HG03066 (cell line): ENCODE data around the gene MYO1A.
"Not testable (repeated sequence)": the region's sequence is repeated elsewhere in the genome, so short reads cannot be mapped to it uniquely, and the experiment has no call there.

Source experiments
- ATAC-seq: cut with Tn5 transposase; IDR thresholded peaks from one replicate; pipeline ENCODE4 v1.9.1; 2021; ENCODE audit warnings: low read depth; ENCODE audit not compliant: unreplicated experiment

Gene MYO1A

DNA sequence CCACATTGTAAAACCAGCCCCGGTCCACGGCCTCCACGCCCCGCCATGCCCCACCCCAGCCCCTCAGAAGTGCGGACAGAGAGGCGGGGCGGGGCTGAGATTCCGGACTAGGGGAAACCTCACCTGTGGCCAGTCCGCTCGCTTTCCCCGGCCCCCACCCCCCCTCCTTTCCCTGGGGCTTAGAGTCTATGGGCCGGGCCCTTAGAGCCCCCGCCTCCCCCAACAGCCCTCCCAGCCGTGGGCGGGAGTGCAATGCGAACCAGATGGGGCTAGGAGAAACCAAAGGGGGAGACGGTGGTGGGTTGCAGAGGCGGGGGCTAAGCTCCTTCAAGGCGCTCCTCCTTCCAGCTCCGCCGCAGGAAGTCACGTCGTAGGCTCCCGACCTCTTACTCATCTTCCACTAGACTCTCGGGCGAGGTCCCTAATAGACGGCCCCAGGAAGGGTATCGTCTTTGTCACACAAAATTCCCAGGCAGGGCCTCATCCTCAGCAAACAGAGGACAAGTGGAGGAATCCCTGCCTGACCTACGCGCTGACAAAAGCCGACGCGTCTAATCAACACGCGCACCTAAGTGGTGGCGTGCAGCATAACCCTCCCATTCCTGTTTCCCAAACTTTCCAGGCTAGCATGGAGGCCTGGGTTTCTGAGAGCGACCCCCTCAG, 37.9 kb upstream of the MYO1A start:
- ATAC-seq: peak; percentile 47

DNA sequence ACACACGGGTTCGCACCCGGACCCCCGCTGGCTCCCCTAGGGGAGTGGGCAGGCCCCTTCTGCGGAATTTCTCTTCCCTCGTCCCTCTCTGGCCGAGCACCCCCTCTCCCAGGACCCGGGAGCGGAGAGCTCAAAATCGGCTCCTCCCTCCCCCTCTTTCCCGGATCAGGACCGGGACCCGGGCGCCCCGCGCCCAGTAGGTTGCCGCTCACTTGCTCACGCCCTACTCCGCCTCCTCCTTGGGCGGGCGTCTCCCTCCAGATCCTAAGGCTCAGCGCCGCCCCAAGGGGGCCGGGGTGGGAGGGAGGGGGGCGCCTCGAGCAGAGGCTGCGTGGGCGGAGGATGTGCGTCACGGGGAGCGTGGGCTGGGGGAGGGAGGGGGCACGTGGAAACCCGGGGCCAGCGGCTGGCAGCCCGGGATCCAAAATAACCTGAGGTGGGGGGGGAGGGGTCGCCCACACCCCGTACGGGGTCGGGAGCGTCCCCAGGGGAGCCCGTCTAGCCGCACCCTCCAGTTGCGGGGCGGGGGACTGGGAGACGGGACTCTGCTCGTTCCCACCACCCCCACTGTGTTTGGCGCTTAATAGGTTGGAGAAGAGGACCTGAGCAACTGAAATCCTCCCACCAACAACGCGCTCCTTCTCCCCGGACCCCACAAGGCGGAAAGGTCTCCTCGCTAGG, 37.2 kb upstream of the MYO1A start:
- ATAC-seq: peak; percentile 35

DNA sequence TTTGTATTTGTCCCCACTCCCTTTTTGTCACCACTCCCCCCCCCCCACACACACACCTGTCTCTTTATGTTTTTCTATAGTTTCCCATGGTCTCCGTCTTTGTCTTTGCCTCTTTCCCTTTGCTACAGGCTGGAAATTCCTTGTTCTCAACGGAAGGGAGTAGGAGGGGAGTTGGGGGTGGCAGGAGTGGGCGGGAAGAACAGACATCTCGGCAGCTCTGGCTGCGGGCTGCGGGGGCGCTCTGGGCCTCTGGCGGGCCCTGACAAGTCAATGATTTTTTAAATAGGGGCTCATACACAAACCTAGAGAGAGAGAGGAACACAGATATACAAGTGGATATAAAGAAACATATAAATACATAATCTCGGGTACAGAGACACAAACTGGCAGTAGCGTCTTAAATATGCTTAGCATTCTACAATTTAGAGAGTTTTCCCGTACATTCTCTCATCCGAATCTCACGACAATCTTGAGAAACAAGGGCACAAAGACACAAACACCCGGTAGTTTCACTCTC, 36.6 kb upstream of the MYO1A start:
- no peak for ATAC-seq

DNA sequence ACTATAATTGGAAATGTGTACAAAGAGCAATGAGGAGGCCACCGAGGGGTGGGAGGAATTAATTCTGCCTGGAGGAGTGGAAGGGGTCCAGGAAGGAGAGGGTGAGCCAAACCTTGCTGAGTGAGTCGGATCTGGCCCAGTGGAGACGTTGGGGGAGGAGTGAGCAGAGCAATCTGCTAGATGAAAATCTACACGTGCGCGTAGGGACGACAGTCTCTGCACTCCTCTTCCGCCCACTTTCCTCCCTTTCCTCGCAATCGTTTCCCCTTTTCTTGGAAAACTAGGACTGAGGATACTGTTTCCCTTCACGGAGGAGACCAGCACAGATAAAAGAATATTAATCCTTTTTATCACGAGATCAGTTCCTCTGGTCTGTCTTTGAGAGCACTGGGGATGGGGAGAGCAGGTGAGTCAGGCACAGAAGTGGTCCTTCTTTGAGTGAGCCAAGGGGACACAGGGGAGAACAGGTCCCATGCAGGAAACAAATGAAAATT, 36.1 kb upstream of the MYO1A start:
- ATAC-seq: no peak

DNA sequence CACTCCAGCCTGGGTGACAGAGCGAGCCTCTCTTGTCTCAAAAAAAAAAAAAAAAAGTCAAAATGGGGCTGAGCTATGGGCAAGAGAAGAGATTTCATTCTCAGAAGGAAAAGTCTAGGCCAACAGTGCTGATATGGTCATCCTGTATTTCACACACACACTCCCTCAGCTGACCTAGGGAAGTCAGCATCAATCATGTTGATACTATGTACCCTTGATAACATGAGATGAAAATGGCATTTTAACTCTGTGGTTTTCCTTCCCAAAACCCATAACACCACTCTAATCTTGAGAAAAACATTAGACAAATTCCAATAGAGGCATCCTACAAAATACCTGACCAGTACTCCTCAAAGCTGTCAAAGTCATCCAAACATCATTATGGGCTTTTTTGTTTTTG, 30.9 kb upstream of the MYO1A start:
- ATAC-seq: no peak

DNA sequence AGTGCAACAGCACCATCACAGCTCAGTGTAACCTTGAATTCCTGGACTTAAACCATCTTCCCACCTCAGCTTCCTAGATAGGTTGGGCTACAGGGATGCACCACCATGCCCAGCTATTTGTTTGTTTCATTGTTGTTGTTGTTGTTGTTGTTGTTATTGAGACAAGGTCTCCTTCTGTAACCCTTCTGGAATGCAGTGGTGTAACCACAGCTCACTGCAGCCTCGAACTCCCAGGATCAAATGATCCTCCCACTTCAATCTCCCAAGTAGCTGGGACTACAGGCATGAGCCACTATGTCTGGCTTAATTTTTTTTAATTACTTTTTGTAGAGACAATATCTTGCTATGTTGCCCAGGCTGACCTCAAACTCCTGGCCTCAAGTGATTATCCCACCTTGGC, 29.9 kb upstream of the MYO1A start:
- no peak for ATAC-seq

DNA sequence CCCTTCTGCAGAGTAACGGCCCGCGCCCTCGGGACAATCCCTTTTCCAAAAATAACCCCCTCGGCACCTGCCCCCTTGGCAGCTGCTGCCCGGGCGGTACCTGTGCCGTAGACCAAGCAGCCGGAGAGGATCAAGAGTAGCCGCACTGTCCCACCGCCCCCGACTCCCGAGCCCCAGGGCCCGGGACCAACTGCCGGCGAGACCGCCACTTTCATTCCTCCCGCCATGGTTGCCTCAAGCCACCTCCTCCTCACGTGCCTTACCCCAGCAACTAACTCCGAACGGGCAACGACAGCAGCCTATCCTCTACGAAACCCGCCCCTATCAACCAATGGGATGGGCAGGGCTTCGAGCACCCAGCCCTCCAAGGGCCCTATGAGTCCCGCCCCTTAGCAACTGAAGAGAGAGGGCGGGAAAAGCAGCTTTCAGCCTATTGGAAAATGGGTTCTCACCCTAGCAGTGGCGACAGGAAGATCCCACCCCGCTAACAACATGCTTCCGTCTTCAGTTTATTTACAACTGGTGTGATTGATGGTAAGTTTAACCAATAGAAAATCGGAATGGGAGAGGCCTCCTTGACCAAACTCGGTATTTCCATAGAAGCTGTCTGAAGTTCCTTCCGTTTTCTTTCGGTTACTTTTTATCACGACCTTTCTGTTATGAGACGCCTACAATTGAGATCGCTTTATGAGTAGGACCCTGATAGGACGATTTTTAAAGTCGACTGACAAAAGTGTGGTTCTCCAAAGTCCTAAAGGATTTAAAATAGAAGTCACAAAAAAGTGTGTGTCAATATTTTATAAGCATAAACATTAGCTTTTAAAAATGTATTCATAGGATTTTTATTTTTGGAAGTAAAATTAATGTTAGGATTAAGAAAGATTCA, 28.8 kb upstream of the MYO1A start, which contains the start of gene NEMP1:
Gene NEMP1 (minus strand): TSS at position 273 of the 886 bp plus-strand sequence. CDS start 46 bp downstream, at position 227.
- peak; percentile 98 for ATAC-seq

DNA sequence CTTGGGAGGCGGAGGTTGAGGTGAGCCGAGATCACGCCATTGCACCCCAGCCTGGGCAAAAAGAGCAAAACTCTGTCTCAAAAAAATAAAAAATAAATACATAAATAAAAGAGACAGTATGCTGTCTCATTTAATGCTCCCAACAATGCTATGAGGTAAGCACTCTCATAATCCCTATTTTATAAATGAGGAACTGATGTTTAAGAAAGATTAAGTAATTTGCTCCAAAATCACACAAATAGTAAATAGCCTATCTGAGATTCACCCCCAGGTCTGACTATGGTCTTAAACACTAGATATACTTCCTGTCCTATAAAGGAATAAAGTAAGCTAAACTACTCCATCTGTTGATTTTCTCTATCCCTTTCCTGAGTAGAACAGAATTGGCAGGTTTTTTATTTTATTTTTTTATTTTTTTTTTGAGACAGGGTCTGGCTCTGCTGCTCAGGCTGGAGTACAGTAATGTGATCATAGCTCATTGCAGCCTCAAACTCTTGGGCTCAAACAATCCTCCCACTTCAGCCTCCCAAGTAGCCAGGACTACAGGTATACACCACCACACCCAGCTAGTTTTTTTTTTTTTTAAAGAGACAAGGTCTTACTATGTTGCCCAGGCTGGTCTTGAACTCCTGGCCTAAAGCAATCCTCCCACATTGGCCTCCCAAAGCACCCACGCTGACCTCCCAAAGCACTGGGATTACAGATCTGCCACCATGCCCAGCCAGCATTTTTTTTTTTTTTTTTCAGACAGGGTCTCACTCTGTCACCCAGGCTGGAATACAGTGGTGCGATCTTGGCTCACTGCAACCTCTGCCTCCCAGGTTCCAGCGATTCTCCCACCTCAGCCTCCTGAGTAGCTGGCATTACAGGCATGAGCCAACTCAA, 23.9 kb upstream of the MYO1A start:
- ATAC-seq: not testable (repeated sequence)

DNA sequence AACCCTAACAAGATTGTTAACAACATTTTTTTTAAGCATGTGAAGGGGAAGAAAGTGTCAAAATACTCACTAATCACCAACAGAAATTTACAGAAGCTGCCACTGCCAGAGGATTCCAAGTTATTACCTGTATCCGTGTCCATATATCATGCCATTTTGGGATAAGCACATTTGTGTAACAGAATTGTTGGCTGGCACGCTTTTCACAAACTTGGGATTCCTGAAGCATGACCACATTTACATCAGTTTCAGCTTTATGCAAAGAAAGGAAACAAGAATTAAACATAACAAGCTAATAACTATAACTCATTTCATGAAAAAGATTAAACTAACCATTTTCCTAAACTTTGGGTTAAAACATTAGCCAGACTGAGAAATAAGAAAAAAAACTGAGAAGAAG, 22.7 kb upstream of the MYO1A start:
- ATAC-seq: no peak

DNA sequence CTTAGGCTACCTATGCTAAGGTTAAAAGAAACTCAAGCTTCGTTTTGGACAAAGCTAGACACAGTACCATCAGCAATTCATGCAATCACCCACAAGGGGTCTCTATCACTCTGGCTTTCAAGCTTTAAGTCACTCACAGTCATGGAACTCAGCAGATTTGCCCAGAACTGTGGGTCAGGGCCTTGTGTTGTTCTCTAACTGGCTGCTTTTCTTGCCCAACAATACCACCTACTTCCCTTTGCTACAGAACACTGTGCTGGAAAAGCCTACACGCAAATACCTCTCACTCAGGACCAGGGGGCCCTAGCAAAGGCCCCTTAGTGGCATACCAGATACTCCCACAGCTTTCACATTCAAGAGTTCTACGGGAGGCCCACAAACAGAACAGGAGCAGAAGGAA, 19.6 kb upstream of the MYO1A start:
- ATAC-seq: peak; percentile 82

DNA sequence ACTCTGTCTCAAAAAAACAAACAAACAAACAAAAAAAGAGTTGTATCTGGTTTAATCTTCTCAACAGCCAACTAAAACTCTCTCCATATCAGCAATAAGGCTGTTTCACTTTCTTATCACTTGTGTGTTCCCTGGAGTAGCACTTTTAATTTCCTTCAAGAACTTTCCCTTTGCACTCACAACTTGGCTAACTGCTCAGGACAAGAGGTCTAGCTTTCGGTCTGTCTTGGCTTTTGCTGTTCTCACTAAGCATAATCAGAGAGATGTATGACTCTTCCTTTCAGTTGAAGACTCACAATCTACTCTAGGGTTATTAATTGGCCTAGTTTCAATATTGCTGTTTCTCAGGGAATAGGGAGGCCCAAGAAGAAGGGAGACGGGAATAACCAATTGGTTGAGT, 16.3 kb upstream of the MYO1A start:
- no peak for ATAC-seq

DNA sequence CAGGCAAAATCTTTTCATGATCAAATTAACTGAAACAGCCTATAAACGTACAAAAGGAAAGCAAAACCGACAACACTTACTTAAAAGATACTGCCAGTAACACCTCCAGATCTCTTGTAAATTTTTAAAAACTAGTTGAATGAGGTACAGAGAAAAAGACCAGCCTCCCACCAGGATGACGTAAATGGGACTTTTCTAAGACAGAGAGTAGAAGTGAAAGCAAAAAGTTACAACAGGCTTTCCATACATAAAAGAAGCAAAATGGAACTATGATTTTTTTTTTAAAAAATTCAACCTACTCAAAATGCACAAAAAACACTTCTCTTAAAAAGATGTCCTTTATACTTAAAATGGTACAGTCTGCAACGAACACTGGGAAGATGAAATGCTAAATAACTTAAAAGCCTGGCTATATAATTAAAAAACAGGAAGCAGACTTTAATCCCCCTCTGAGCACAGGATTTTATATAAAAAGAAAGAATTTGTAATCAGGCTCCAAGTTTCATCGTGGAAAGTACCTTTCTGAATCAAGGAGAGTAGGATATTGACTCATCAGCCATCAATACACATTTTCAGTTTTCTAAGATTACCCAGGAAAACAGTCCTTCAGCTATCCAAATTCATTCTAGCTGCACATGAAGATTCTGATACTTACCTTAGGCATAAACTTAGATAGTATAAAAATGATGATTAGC, 14.2 kb upstream of the MYO1A start:
- peak; percentile 80 for ATAC-seq

DNA sequence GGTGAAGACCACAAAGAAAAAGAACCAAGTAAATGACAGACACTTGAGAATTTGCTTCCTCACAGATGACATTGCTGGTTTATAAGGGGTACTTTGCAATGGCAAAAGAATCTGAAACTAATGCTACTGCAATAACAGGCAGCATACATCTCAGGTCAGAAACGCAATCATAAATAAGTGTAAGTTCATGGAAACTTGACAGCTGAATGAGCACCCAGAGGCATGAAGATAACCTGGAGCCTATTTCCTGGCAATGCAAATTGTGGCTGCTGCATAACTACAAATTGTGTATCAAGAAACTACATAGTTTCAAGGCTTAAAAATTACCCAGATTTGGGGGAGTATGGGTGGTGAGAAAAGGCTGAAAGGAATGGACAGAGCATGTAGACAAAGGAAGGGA, 8.5 kb upstream of the MYO1A start:
- ATAC-seq: no peak

DNA sequence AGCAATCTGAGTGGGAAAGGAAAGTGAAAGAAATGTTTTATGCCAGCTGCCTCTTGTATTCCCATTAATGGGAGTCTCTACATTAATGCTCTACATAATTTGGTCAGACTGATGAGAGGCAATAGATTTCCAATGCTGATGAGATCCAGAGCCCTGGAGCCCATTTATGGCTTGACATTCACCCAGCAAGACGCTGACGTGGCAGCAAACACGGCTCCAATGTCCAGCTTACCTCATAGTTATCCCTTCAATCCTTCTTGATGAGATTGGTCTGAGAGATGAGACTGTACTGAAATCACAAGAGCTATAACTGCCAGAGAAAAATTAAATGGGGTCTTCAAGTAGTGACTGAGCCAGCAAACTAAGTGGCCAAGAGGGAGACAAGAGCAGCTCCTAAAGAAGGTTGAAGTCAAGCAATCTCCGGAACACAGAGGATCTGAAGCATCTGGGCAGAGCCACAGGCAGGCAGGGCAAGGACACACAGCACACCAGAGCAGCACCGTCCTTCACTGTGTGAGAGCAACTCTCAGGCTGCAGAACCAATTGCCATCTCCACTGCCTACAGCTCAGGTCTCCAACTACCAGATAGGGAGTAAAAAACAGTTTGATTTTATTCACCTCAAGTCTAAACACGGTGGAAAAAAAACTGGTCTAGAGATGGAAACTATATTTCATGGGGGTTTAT, 7.3 kb upstream of the MYO1A start:
- no peak for ATAC-seq

DNA sequence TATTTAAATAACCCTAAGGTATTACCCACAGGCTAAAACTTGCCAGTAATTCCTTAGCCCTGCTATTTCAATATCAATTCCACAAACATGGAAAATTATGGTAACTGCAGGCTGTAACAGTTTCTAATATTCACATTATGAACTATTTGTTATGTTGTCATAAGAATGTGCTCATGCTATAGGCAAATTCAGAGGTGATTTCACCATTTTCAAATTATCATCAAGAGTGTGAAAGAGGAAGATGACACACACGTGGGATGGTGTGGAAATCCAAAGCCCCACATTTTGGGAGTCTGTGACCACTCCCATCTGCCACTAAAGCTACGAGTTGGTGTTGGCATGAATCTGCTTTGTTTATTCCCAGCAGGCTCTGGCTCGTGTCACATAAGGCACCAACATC, 5.9 kb upstream of the MYO1A start:
- ATAC-seq: no peak

DNA sequence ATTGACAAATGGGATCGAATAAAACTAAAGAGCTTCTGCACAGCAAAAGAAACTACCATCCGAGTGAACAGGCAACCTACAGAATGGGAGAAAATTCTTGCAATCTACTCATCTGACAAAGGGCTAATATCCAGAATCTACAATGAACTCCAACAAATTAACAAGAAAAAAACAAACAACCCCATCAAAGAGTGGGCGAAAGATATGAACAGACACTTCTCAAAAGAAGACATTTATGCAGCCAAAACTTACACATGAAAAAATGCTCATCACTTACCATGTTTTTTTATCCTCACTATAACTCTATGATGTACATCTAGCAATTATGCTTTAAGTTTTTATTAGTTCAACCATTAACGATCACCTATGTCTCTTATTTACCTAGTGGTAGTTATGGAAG, 4.0 kb upstream of the MYO1A start:
- ATAC-seq: not testable (repeated sequence)

DNA sequence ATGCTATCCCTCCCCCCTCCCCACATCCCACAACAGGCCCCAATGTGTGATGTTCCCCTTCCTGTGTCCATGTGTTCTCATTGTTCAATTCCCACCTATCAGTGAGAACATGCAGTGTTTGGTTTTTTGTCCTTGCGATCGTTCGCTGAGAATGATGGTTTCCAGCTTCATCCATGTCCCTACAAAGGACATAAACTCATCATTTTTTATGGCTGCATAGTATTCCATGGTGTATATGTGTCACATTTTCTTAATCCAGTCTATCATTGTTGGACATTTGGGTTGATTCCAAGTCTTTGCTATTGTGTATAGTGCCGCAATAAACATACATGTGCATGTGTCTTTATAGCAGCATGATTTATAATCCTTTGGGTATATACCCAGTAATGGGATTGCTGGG, 3.2 kb upstream of the MYO1A start:
- not testable (repeated sequence) for ATAC-seq

DNA sequence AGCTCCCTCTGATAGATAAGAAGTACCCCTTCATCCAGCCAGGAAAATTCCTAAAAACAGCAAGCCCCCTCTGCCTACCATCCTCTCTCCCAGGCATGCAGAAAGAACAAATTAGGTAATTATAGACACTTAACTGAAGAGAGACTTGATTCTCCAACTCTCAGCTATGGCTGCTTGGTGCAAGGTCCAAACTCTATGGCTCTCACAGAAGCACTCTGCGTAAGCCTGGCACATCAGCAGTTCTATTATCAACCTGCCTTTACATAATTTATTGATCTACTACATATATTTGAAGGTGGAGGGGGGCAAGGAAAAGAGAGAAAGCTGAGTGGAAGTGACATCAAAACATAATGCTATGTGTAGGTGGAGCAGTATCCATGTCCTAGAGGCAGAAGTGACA, 1.1 kb upstream of the MYO1A start:
- ATAC-seq: no peak

DNA sequence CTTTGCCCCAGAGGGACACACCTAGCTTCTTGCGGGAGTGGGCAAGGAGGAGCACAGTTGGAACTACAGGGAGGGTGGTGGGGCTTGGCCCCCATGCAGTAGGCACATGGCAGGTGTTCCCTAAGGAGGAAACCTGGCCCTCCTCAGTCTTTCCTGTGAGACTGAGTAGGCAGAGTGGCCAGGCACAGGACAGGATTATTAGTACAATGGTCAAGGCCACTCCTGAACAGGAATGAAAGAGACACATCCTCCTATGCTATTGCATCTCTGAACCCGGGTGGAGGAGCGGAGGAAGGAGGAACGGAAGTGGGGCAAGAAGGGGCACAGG, 846 bp downstream of the MYO1A start:
- no peak for ATAC-seq
